GM10266 (cell line): ENCODE results near the gene OR52E6.

Source experiments
- DNase-seq: peaks from one replicate; pipeline ENCODE4 v3.0.0; 2012; ENCODE audit errors: extremely low spot score
- TF ChIP-seq, protein P1 (sequence below): IDR thresholded peaks from 2 replicates; pipeline ENCODE4 v1.5.1; 2012; ENCODE audit warnings: mild to moderate bottlenecking, low read depth; ENCODE audit not compliant: control insufficient read depth, insufficient read depth; ENCODE audit errors: missing control alignments

The OR52E6 gene

DNA sequence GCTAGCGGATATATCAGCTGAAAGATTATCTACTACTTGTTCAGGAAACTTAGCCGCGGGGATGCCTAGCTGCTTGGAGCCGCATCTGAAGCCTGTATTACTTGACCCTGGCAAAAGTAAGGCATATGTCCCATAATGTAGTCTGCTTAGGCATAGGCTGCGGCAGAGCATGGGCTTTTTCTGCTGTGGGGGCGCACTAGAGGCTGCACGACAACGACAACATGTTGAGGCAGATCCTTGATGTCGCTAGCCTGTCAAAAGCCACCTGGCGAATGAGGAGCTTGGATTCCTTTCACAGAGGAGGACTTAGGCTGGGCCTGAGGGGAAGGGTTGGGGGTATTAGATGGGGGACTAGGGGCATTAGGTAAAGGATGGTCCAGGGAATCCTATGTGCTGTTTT, 34.1 kb downstream of the OR52E6 start:
- DNase-seq, result no peak

DNA sequence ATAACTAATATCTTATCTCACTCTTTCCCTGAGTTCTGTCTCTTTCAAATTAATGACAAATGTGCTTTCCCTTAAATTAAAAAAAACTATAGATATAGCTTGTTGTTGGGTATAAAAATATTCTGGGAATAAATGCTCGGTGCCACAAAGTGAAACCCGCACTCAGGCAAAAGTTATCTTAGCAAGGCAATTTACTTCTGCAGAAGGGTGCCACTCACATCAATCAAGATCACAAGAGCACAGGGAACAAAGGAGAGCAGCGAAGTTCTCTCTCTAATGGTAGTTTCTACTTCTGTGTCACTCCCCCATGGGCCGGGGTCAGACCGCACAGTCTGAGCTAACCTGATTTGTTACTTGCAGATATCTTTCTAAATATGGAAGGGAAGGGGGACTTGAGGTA, 37.7 kb downstream of the OR52E6 start:
- TF ChIP-seq, protein P1, sequence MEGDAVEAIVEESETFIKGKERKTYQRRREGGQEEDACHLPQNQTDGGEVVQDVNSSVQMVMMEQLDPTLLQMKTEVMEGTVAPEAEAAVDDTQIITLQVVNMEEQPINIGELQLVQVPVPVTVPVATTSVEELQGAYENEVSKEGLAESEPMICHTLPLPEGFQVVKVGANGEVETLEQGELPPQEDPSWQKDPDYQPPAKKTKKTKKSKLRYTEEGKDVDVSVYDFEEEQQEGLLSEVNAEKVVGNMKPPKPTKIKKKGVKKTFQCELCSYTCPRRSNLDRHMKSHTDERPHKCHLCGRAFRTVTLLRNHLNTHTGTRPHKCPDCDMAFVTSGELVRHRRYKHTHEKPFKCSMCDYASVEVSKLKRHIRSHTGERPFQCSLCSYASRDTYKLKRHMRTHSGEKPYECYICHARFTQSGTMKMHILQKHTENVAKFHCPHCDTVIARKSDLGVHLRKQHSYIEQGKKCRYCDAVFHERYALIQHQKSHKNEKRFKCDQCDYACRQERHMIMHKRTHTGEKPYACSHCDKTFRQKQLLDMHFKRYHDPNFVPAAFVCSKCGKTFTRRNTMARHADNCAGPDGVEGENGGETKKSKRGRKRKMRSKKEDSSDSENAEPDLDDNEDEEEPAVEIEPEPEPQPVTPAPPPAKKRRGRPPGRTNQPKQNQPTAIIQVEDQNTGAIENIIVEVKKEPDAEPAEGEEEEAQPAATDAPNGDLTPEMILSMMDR, result no peak
- DNase-seq, result no peak

More for the DNA sequence above, 34.1 kb downstream of the OR52E6 start:
- TF ChIP-seq, protein P1, result no peak

DNA sequence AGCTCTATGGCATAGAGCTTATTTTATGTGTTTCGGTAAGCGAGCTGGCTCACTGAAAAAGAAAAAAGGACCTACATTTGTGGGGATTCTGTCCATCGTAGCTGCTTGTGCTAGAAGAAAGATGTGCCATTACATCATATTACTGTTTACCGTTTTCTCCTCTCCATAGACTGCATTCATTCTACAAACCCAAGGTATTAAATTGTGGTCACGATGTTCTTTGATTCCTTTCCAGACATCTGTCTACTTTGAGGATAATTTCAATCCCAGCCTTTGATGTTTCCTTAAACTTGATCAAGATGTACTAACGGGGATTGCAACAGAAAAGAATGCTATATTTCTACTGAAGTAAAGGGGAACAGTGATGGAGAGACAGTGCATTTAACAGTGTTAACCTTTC, 45.2 kb downstream of the OR52E6 start:
- DNase-seq, result no peak
- TF ChIP-seq, protein P1, result no peak

DNA sequence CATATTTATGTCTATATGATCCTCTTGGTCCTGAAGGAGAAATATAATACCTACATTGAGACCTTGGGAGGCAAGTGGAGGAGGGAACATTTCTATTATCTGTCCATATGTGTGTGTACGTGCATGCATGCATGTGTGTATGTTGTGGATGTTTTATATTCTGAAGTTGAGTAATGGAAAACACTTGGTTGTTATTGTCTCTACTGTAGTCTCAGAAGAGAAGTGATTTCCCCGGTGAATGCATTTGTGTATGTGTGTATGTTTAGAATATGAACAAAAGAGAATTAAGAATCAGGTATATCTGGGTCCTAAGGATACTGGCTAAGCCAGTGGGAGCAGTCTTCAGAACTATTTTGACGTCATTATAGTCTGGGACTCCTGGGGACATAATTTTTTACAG, 50.5 kb downstream of the OR52E6 start, which contains the start of gene OR52N1:
TSS of gene OR52N1 (minus strand) at position 101 of the 400 bp plus-strand sequence. CDS start 2,449 bp downstream, outside the sequence.
- no peak for DNase-seq
- TF ChIP-seq, protein P1, result no peak
